GM21737 (cell line): ENCODE results near the gene NEDD4.
"Not testable (repeated sequence)": the region's sequence is repeated elsewhere in the genome, so short reads cannot be mapped to it uniquely, and the experiment has no call there.

Source experiments
- ATAC-seq: cut with Tn5 transposase; IDR thresholded peaks from one replicate; pipeline ENCODE4 v1.9.1; 2021; ENCODE audit warnings: mild to moderate bottlenecking, moderate library complexity; ENCODE audit not compliant: unreplicated experiment

The NEDD4 gene

DNA sequence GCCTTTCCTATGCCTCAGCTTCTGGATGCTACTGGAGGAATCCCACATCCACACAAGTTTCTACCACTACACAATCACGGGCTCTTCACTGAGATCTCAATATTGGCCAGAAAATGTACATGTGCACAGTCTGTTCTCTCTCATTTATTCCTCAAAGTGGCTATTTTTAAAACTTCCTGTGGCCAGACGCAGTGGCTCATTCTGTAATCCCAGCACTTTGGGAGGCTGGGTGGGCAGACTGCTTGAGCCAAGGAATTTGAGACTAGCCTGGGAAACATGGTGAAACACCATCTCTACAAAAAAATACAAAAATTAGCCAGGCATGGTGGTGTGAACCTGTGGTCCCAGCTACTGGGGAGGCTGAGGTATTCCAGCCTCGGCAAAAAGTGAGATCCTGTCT lies 159.1 kb downstream of the NEDD4 start:
- no peak for ATAC-seq

DNA sequence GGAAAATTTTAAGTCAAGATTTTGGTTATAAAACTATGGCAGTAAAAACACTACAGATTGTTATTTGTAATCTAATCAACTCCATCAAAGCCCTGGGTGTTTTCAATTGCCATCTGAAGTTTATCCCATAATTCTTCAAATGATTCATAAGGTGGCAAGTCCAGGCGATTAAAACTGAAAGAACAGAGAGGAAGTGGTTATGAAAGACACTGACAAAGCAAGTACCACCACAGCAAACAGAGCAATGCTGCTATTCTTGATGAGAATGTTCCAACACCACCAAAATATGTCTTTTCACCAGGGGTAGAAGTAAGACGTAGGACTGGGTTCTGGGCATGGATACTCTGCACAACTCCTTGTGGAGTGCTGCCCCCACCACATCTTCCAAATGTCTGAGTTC lies 163.6 kb downstream of the NEDD4 start:
- ATAC-seq: no peak

DNA sequence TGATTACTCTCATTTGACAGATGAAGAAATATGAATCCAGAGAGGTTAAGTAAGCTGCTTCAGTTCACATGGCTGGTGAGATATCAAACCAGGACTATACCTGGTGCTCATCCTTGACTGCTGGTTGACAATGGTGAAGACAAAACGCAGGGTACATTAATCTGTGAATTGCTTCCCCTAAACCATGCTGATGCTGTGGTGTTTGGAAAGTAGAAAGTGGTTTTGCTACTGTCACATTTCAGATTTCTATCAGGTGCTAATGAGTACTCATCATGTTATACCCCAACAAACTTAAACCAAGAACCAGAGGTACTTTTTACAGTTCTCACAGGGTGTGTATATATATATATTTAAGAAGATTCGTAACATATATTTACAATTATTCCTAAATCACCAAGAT lies 165.5 kb downstream of the NEDD4 start:
- no peak for ATAC-seq

DNA sequence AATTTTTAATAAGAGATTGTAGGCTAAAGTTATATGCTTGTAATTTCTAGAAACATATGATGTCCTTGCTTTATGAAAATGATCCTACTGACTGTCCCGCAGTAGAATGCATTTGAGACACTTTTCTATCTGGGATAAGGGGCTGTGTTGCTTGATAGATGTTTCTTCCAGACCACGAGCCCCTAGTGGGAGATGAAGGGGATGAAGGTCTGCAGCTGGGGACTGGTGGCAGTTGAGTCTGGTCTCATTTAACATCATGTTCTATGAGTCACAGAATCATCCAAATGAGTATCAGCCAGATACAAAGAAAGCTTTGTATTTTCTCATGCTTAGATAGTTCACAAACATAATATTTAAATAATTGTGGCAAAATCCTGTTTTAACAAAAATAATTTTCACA lies 166.2 kb downstream of the NEDD4 start:
- no peak for ATAC-seq

DNA sequence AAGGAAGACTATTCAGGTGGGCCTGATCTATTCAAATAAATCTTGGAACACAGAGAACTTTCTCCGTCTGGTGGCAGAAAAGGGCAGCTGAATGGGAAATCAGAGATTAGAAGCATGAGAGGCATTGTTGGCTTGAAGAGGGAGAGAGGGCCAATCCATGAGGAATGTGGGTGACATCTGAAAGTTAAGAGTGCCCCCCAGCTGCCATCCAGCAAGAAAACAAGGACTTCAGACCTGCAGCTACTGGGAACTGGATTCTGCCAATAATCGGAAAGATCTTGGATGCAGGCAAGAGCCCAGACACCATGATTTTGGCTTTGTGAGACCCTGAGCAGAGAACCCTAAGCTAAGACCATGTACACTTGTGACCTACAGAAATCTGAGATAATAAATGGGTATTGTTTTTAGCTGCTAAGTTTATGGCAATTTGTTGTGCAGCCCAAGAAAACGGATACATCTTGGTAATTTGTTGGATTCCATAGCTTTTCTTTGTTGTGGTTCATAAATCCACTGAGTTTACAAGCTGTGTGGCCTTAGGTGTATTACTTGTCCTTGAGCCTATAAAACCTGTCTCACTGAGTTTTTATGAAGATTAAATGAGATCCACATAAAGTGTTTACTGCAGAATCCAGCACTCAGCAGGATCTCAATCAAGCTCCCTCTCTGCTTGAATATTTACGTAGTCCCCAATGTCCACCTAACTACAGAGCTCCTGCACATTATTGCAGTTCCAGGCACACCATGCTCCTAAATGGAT lies 168.4 kb downstream of the NEDD4 start:
- no peak for ATAC-seq

DNA sequence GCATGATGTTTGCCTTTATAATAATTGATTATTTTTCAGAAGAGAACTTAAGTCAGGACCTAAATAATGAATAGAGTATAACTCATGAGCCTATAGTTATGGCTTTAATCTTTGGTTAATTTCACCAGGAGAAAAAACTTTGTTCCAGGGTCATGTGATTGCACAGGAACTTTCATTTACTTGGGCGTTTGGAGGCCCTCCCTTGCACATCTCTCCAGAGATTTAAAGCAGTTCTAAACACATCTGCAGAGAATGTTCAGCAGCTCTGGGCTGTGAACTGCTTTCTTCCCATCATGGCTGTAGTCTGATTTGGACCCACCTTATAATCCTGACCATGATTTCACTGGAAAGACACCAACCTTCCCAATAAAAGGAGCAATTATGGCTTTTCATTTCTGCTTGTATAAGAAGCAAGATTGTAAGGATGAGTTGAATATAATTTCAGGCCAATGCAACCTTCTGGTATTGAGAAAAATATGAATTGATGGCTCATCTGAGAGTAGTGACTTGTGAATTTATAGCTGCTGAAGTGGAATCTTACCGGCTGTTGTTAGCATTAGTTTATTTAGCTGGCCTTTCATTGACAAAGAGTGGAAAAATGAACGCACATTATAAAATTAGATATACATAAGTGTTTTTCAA lies 169.6 kb downstream of the NEDD4 start:
- no peak for ATAC-seq

DNA sequence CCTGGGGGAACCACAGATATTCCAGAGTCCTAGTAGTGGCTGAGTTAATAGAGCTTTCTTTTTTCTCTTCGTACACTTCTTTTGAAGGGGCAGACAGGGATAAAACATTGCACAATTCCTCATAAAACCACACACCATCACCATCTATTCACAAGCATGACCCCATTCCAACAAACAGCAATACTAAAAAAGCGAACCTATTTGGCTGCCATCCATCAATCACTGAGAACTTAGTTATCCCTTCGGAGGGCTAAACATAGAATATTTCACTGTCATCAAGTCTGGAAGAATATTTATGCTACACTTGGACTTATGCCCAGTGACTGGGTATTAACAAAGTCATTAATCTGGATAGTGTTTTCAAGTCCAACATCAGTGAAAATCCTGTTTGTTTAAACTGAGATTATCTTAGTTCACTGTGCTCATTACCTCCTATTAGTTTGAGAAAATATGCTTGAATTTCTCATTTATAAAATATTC lies 170.2 kb downstream of the NEDD4 start:
- no peak for ATAC-seq

DNA sequence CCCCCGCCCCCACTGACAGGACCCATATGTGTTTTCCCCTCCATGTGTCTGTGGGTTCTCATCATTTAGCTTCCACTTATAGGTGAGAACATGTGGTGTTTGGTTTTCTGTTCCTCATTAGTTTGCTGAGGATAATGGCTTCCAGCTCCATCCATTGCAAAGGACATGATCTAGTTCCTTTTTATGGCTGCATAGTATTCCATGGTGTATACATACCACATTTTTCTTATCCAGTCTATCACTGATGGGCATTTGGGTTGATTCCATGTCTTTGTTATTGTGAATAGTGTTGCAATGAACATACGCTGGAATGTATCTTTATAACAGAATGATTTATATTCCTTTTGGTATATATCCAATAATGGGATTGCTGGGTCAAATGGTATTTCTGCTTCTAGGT lies 171.7 kb downstream of the NEDD4 start:
- ATAC-seq: not testable (repeated sequence)

DNA sequence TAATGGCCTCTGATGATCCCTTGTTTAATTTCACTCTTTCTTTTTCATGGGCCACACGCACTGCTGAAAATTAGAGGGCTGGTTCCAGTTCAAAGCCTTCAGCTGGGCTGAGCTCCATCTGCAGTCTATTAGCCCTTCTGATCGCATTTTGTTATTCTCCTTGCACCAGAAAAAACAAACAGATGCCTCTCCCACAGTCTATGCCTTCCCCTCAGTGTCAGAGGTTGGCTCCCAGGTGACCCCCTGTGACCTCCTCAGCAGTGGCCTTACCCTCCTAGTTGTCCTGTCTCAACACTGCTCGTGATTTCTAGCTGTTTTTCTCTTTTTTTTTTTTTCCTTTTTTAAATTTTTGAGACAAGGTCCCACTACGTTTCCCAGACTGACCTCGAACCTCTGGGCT lies 173.4 kb downstream of the NEDD4 start:
- no peak for ATAC-seq

DNA sequence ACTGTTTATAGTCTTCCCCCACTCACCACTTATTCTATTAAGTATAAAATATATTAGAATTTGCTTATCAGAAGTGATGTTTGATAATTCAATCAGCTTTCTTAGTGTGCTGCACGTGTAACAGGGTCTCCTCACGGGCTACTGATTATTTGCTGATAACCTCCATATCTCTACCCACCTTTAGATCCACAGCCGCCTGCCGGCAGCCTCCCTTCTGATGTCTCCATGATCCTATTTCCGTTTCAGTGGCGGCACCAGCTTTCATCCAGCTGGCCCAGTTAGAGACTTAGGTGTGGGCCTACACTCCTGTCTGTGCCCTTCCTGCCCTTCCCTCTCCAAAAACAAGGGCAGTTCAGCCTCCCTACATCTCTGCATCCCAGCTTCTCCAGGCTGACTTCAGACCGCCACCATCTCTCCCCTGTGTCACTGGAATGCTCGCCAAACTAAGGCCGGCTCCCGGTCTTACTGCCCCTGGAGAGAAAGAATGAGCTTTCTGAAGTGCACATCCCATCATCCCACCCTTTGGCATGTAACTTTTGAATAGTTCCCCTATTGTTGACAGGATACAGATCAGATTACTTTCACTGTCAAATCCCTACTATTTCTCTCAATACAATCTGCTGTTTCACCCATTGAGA lies 173.9 kb downstream of the NEDD4 start:
- ATAC-seq: no peak

DNA sequence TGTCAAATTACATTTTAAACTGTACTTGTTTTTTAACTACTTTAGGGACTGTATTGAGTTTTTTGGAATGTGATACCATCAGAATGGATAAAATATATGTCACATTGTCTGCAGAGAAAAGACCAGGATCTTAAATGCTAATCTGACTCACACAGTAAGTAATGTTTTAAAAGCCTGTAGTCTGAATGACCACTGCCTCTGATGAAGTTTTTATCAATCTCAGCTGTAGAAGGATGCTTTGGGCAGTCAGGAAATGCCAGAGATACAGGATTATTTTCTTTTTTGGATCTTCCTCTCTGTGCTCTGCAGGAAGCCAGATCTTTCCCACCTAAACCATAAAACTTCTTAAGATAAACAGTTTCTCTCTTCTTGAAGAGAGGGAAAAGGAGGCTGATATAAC lies 177.4 kb downstream of the NEDD4 start:
- ATAC-seq: no peak

DNA sequence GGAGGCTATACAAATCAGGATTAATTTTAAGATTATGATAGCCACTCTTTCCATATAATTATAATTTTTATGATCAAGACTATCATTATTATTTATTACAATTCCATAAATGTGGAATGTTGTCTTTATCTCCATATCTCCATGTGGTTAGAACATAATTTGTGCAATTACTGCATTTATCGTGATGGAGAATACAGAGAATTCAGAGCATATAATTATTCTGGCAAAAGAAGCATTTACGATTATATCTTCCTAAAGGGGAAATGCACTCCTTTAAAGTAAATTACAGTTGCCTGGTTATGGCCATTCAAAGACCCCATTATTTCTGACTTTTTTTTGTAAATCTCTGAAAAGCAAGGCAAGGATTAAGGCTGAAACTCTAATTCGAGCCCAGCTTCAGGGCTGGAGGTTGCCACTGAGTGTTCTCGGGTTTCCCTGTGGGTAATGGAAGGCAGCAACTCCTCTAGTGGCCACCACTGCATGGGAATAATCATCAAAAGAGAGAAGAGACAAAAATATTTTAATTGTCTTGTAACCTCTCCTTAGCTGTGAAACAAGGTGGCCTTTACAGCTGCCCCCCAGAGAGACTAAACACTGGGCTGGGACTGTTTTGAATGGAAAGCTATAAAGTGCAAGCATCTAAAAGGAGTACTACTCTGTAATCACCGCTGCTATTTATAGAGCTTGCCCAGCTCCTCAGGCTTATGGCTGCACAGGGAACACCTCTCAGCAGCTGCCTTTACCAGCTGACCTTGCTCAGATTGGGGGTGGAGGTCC lies 190.6 kb downstream of the NEDD4 start:
- ATAC-seq: no peak

DNA sequence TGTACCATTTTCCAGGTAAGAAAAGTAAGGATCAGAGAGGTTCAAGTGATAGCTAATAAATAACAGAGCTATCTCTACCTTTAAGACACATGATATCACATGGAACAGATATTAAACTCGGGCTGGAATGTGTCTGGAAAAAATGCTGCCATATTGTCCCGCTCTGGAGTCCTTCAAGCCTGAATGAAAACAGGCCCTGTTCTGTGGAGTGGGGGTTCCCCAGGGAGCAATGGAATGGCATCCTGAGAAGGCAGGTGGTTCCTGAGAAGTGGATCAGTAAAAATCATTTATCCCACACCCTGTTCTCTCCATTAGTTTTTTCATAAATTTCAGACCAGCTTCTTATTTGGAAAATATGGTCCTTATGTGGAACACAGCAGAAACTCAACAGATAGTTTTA lies 193.2 kb downstream of the NEDD4 start:
- no peak for ATAC-seq

DNA sequence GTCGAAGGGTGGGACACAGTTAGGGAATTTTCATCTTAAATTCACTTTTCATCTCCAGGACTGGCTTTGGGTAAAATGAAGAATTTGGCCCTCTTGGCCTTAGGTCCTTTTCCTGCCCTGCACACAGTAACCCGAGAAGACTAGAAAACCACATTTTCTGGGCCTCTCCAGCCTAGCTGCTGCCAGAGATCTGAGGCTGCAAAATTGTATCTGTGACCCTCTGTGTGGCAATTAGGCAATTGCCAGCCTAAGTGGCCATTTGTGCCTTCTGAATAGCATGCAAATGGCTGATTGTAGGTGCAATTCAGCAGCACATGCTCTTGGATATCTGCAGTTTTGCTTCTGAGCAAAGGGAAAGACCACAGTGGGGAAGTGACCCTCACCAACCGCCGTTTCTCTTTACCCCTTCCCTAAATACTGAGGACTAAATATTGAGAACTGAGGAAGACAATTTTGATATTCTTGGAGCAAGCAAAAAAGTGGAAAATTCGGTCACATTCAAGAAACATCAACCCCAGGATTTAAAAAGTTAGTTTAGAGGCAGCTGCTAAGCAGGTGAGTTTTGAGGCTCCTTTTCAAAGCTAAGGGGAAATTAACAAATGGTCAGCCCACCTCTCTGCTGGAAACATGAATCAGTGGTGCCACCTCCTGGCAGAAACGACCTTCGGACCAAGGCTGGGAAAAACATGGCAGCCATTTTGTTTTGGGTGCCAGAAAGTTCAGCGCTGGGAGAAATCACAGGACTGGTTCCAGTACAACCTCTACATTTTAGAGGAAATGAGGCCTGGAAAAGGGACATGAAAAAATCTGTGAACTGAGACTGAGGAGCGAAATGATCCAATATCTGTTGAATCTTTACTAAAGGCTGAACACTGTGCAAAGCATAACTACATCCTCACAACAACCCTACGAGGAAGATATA lies 193.9 kb downstream of the NEDD4 start:
- ATAC-seq: no peak

DNA sequence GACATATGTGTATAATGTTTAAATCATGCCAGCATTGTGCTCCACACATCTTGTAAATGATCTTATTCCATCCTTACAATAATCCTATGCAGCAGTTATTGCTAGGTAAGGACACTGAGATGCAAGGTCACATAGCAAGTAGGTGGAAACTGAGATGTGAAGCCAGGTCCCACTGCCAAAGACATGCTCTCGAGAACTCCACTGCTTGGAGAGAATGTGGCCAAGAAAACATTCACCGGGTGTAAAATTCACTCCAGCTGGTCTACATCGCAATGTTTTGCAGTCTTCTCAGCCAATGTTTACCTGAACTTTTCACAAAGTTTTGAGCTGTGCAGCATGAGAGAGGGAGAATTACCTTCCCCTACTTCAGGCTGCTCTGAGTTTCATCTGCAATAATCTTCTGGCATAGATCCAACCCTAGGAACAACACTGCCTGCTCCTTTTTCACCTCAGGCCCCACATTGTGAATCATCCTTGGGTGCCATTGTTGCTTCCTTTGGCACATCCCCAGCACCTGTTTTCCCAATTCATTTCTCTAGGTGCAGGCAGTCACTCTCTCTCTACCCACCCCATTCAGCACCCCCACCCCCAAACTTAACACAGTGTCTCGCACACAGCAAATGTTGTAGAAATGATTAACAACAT lies 197.0 kb downstream of the NEDD4 start:
- no peak for ATAC-seq

DNA sequence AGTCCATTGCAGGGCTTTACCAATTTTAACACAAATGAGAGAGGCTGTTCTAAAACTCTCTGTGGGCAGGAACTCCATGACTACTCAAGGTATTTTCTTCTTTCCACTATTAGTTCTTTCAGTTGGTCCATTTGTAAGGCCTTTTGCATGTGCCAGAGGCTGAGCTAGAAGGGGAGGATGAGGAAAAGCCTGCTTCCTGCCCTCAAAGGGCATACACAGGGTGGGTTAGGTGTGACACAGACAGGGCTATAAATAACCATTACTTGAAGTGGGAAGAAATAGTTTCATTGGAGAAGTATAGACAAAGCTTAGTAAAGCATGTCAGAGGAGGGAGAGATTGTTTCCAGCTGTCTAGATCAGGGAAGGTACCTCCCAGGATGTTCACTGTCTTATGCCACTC lies 198.4 kb downstream of the NEDD4 start:
- no peak for ATAC-seq

DNA sequence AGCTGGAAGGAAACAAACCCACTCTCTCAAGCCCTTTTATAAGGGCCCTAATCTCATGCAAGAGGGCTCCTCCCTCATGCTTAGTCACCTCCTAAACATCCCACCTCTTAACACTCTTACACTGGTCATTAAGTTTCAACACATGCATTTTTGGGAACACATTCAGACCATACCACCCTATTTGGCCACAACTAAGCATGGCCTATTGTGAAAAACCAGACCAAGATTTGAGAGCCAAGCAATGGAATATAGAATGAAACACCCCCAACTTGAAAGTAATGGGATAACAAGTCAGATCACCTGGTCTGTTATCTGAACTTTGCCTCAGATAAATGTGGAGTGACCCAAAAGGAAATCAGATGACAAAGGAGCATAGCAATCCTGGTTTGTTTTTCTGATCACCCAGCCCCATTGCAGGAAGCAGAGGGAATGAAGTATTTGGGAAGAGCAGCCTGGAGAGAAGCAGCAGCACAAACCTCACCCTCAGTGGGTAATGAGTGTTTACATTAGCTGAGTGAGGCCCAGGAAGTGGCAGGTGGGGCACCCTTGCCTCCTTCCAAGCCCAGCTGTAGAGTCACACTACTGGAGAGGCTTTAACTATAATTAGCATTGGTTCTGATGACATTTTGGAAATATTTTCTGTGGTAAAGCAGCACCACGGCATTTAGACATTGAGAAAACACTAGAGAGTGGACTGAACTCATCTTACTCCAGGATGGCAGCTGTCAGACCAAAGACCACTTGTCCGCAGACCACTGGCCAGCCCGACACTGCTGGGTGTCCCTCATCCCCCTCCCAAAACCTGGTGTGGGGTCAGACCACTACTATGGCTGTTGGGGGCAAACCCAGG lies 201.6 kb downstream of the NEDD4 start:
- no peak for ATAC-seq

DNA sequence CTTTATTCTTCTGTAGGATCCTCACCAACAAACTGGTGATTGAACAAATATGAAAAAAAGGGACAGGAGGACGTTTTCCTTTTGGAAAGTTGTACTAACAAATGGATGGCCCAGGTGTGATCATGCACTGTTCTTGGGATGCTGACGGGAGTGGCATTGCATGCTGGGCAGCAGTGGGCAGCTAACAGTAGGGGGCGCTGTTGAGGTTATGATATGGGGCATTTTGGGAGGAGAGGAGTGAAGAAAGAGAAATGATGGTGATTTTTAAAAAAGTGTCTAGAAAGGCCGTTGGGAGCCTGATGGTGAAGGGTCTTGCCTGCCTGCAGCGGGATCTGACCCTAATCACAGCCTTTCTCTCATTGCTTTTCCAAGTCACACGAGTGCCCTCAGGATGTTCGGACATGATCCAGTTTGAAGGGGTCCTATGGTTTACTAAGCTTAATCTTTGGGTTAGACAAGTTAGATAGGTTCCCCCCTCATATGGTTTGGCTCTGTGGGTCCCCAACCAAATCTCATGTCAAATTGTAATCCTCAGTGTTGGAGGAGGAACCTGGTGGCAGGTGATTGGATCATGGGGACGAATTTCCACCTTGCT lies 204.2 kb downstream of the NEDD4 start:
- no peak for ATAC-seq

DNA sequence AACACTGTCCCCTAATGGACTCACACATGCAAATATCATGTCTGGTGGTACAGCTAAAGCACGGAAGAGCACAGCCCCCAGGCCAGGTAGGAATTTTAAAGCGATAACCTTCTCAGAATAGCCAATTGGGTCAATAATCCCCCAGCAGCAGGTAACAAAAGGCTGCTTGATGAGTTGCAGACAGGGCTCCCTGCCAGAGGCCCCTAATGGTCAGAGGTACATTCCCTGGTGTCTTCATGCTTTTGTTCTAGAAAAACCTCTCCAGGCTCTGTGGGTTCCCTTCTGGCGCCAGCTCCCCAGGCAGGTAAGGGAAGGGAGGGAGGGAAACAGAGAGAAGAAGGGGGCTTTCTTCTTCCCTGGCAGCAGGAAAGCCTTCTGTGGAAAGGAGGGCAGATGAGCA lies 207.1 kb downstream of the NEDD4 start:
- no peak for ATAC-seq
